Trophoblast cell (in vitro differentiated cells and primary cell): ENCODE data around the gene ZMYND12.
A peak's percentile ranks its signal among the peaks of the same experiment; 100 is the strongest.

Source experiments
- DNase-seq, 2 donors: peaks; one replicate each; pipeline ENCODE4 v3.0.0-alpha.2; 2016
- H2AFZ ChIP-seq: 2 replicates; pipeline ENCODE4 v1.6.1; 2013; ENCODE audit warnings: low read length, moderate library complexity, mild to moderate bottlenecking; ENCODE audit not compliant: insufficient read depth, poor library complexity
- H2AK5ac ChIP-seq: 2 replicates; pipeline ENCODE4 v1.6.1; 2013; ENCODE audit warnings: mild to moderate bottlenecking, low read length
- H2BK120ac ChIP-seq: 2 replicates; pipeline ENCODE4 v1.6.1; 2013; ENCODE audit warnings: low read length, mild to moderate bottlenecking, moderate library complexity; ENCODE audit not compliant: insufficient read depth, poor library complexity
- H2BK12ac ChIP-seq: 2 replicates; pipeline ENCODE4 v1.6.1; 2013; ENCODE audit warnings: mild to moderate bottlenecking, low read length, moderate library complexity
- H2BK5ac ChIP-seq: 2 replicates; pipeline ENCODE4 v1.6.1; 2013; ENCODE audit warnings: low read length, low read depth, moderate library complexity, mild to moderate bottlenecking; ENCODE audit not compliant: poor library complexity
- H3K14ac ChIP-seq: 2 replicates; pipeline ENCODE4 v1.6.1; 2013; ENCODE audit warnings: mild to moderate bottlenecking, low read length
- H3K18ac ChIP-seq: 2 replicates; pipeline ENCODE4 v1.6.1; 2013; ENCODE audit warnings: mild to moderate bottlenecking, low read length
- H3K23ac ChIP-seq: 2 replicates; pipeline ENCODE4 v1.6.1; 2013; ENCODE audit warnings: low read length
- H3K27ac ChIP-seq: 2 replicates; pipeline ENCODE4 v1.5.1; 2013; ENCODE audit warnings: low read depth, mild to moderate bottlenecking, inconsistent platforms, low read length, moderate library complexity
- H3K27me3 ChIP-seq: 2 replicates; pipeline ENCODE4 v1.6.1; 2013; ENCODE audit warnings: inconsistent platforms, mild to moderate bottlenecking, low read length, moderate library complexity; ENCODE audit not compliant: insufficient read depth
- H3K36me3 ChIP-seq, 2 experiments: 1 replicate in 1 of 2; 2 replicates in 1 of 2; pipeline ENCODE4 v1.6.1; 2013; ENCODE audit warnings: low read length in 2 of 2, mild to moderate bottlenecking in 2 of 2, moderate library complexity in 1 of 2; ENCODE audit not compliant: insufficient read depth in 2 of 2, control insufficient read depth in 1 of 2
- H3K4ac ChIP-seq: 2 replicates; pipeline ENCODE4 v1.6.1; 2013; ENCODE audit warnings: low read depth, mild to moderate bottlenecking, low read length, moderate library complexity
- H3K4me1 ChIP-seq, 2 experiments: 1 replicate in 1 of 2; 2 replicates in 1 of 2; pipeline ENCODE4 v1.6.1; 2013; ENCODE audit warnings: low read length in 2 of 2, mild to moderate bottlenecking in 2 of 2, moderate library complexity in 1 of 2; ENCODE audit not compliant: insufficient read depth in 2 of 2, control insufficient read depth in 1 of 2
- H3K4me2 ChIP-seq: 2 replicates; pipeline ENCODE4 v1.6.1; 2013; ENCODE audit warnings: inconsistent platforms, mild to moderate bottlenecking, low read length, moderate library complexity
- H3K4me3 ChIP-seq: 2 replicates; pipeline ENCODE4 v1.5.1; 2013; ENCODE audit warnings: mild to moderate bottlenecking, low read depth, low read length, inconsistent platforms
- H3K79me1 ChIP-seq: one replicate; pipeline ENCODE4 v1.6.1; 2013; ENCODE audit warnings: low read length
- H3K79me2 ChIP-seq: 2 replicates; pipeline ENCODE4 v1.6.1; 2013; ENCODE audit warnings: low read length, mild to moderate bottlenecking; ENCODE audit not compliant: control insufficient read depth, insufficient read depth, poor library complexity
- H3K9ac ChIP-seq: 2 replicates; pipeline ENCODE4 v1.6.1; 2013; ENCODE audit warnings: mild to moderate bottlenecking, low read length
- H3K9me3 ChIP-seq: 2 replicates; pipeline ENCODE4 v1.6.1; 2013; ENCODE audit warnings: low read depth, mild to moderate bottlenecking, control low read depth, inconsistent platforms, low read length; ENCODE audit not compliant: insufficient read depth
- H4K12ac ChIP-seq: 2 replicates; pipeline ENCODE4 v1.6.1; 2013; ENCODE audit warnings: low read depth, mild to moderate bottlenecking, low read length, moderate library complexity
- H4K8ac ChIP-seq: 2 replicates; pipeline ENCODE4 v1.6.1; 2013; ENCODE audit warnings: low read depth, mild to moderate bottlenecking, low read length, moderate library complexity
- H4K91ac ChIP-seq: one replicate; pipeline ENCODE4 v1.6.1; 2013; ENCODE audit warnings: low read depth, mild to moderate bottlenecking, low read length, moderate library complexity
- WGBS: extraction: QIAGEN DNeasy Blood & Tissue Kit; methylation state at CpG from one replicate; pipeline ENCODE4 v1.1.7; 2013; ENCODE audit warnings: missing lambda C conversion rate; ENCODE audit not compliant: insufficient read length, insufficient coverage; ENCODE audit errors: extremely low coverage; 5-methylcytosine and 5-hydroxymethylcytosine counted together

The ZMYND12 gene

DNA sequence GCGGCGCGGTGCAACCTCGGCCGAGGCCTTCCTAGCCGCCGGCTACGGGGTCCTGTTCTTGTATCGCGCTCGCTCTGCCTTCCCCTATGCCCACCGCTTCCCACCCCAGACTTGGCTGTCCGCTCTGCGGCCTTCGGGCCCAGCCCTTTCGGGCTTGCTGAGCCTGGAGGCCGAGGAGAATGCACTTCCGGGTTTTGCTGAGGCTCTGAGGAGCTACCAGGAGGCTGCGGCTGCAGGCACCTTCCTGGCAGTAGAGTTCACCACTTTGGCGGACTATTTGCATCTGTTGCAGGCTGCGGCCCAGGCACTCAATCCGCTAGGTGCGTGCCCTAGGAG lies 900 bp upstream of the ZMYND12 start:
- Histone ChIP-seq H4K12ac (peak overlapping the region; percentile 86), H3K9me3 (no peaks in the 10 kb centered on the region), H3K4ac (peak overlapping the region; percentile 49), H2AFZ (peak overlapping the region; percentile 88), H3K14ac (peak overlapping the region; percentile 92), H2BK5ac (peak overlapping the region; percentile 60), H3K23ac (no peak overlapping the region), H2AK5ac (peak overlapping the region; percentile 3), H3K4me1 (peaks cover 8 to 10% of the 10 kb centered on the region in 2 experiments), H4K91ac (peak overlapping the region; percentile 90), H3K18ac (peak overlapping the region; percentile 84), H3K4me2 (peak overlapping the region; percentile 82), H2BK12ac (no peak overlapping the region), H3K9ac (peak overlapping the region; percentile 88), H4K8ac (peak overlapping the region; percentile 94), H3K79me1 (peaks cover 11% of the 10 kb centered on the region), H3K27ac (peak overlapping the region; percentile 72), H2BK120ac (peak overlapping the region; percentile 80), H3K27me3 (no peaks in the 10 kb centered on the region), H3K36me3 (peaks cover 0 to 8% of the 10 kb centered on the region in 2 experiments), H3K79me2 (peaks cover 9% of the 10 kb centered on the region), H3K4me3 (peak overlapping the region; percentile 91)
- WGBS, result no CpG with 5 or more reads among the region's 23 CpGs
- peak; percentile 77 to 79 for DNase-seq

DNA sequence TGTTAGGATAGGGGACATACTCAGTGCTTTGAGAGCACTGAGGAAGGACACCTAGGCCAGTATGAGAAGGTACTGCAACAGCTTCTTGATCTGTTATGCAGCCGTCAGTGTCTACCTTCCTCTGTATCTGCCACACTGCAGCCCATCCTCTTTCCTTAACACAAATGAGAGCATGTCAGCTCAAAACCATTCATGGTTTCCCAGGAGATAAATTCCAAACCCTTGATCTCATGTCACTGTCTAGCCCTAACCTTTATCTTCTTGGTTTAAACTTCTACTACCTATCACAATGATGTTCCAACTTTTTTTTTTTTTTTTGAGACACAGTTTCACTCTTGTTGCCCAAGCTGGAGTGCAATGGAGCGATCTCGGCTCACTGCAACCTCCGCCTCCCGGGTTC lies 1.4 kb downstream of the ZMYND12 start:
- Histone ChIP-seq H3K27ac (no peak overlapping the region), H4K91ac (no peak overlapping the region), H3K9ac (no peak overlapping the region), H3K4me1 (peaks cover 8 to 10% of the 10 kb centered on the region in 2 experiments), H2BK5ac (no peak overlapping the region), H3K27me3 (no peaks in the 10 kb centered on the region), H3K36me3 (peaks cover 0 to 6% of the 10 kb centered on the region in 2 experiments), H3K4ac (no peak overlapping the region), H3K4me3 (no peak overlapping the region), H3K79me2 (peaks cover 9% of the 10 kb centered on the region), H2AK5ac (no peak overlapping the region), H3K9me3 (no peaks in the 10 kb centered on the region), H3K14ac (no peak overlapping the region), H2BK12ac (no peak overlapping the region), H4K8ac (no peak overlapping the region), H3K18ac (no peak overlapping the region), H3K23ac (no peak overlapping the region), H2AFZ (no peak overlapping the region), H4K12ac (no peak overlapping the region), H3K79me1 (peaks cover 11% of the 10 kb centered on the region), H2BK120ac (no peak overlapping the region), H3K4me2 (no peak overlapping the region)
- no CpG with 5 or more reads among the region's 5 CpGs for WGBS
- DNase-seq, result peak; percentile 24 to 61

DNA sequence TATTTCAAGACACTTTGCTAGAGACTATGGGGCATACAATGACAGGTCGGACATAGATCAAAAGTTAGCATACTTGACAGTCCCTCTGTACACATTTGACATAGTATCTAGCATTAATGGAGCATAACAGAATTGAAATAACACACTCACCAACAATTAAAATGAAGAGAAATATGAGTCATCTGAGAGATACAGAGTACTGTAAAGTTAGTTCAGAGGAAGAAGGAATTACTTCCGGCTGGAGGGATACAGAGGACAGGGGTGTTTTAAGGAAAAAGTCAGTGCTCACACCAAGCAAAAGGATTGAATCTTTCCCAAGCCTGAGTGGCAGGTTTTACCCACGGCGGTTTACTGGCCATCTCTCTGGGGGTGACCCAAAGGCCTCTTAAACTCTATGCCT lies 2.4 kb downstream of the ZMYND12 start:
- no peak overlapping the region for H3K9ac ChIP-seq
- no CpG with 5 or more reads among the region's 4 CpGs for whole genome bisulfite sequencing
- peaks cover 0 to 2% of the 10 kb centered on the region in 2 experiments for H3K36me3 ChIP-seq
- no peak overlapping the region for H2BK12ac ChIP-seq
- H3K27me3 ChIP-seq, result no peaks in the 10 kb centered on the region
- no peak overlapping the region for H3K14ac ChIP-seq
- no peaks in the 10 kb centered on the region for H3K9me3 ChIP-seq
- no peak overlapping the region for H3K4me3 ChIP-seq
- no peak overlapping the region for H2AK5ac ChIP-seq
- H3K18ac ChIP-seq, result no peak overlapping the region
- H3K4me2 ChIP-seq, result no peak overlapping the region
- no peak overlapping the region for H3K4ac ChIP-seq
- H4K91ac ChIP-seq, result no peak overlapping the region
- peaks cover 11% of the 10 kb centered on the region for H3K79me1 ChIP-seq
- H2BK120ac ChIP-seq, result no peak overlapping the region
- peaks cover 8 to 10% of the 10 kb centered on the region in 2 experiments for H3K4me1 ChIP-seq
- H4K12ac ChIP-seq, result no peak overlapping the region
- no peak overlapping the region for H2BK5ac ChIP-seq
- DNase-seq, result no peak
- no peak overlapping the region for H3K27ac ChIP-seq
- no peak overlapping the region for H4K8ac ChIP-seq
- no peak overlapping the region for H3K23ac ChIP-seq
- H3K79me2 ChIP-seq, result peaks cover 9% of the 10 kb centered on the region
- H2AFZ ChIP-seq, result no peak overlapping the region

DNA sequence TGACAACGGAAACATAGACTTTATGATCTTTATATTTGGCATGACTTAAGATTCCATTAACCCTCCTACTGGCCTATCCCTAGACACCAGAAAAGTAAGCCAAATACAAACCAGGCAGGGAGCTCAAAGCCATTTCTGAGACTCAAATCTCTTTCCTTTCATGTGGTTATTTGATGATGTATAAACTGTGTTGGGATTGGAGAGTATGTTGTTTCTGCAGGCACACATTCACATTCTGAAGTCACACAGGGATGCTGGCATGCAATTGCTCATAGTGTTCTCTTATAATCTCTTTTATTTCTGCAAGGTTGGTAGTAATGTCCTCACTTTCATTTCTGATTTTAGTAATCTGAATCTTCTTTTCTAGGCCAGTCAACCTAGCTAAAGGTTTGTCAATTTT lies 5.8 kb downstream of the ZMYND12 start:
- Histone ChIP-seq H3K18ac (no peak overlapping the region), H3K4me1 (no peaks in the 10 kb centered on the region), H4K91ac (no peak overlapping the region), H4K8ac (no peak overlapping the region), H2BK5ac (no peak overlapping the region), H3K79me2 (no peaks in the 10 kb centered on the region), H3K27ac (no peak overlapping the region), H3K14ac (no peak overlapping the region), H3K9ac (no peak overlapping the region), H3K4me3 (no peak overlapping the region), H2AFZ (no peak overlapping the region), H3K36me3 (no peaks in the 10 kb centered on the region), H3K4me2 (no peak overlapping the region), H2BK120ac (no peak overlapping the region), H3K9me3 (no peaks in the 10 kb centered on the region), H2AK5ac (no peak overlapping the region), H2BK12ac (no peak overlapping the region), H3K79me1 (no peaks in the 10 kb centered on the region), H4K12ac (no peak overlapping the region), H3K27me3 (no peaks in the 10 kb centered on the region), H3K4ac (no peak overlapping the region), H3K23ac (no peak overlapping the region)
- no CpG with 5 or more reads among the region's 1 CpG for WGBS
- DNase-seq, result no peak
